OCI-LY1 (cell line): ENCODE results near the gene TNFRSF1B.

Experiments used
- H2AFZ ChIP-seq: fragments of 200-600 bp; sonication (generic), shearing (Covaris generic); 2 replicates; pipeline ENCODE4 v1.6.0; 2014; ENCODE audit warnings: antibody characterized with exemption, mild to moderate bottlenecking, low read length
- H3F3A ChIP-seq: fragments of 200-600 bp; sonication (generic), shearing (Covaris generic); 2 replicates; pipeline ENCODE4 v1.6.0; 2014; ENCODE audit warnings: mild to moderate bottlenecking, antibody characterized with exemption, low read length, moderate library complexity; ENCODE audit not compliant: insufficient read depth
- H3K27ac ChIP-seq: fragments of 200-600 bp; sonication (generic); 2 replicates; pipeline ENCODE4 v1.5.1; 2014; ENCODE audit warnings: low read length, mixed run types, mild to moderate bottlenecking, low read depth; ENCODE audit not compliant: poor library complexity, severe bottlenecking
- H3K27me3 ChIP-seq: fragments of 200-600 bp; sonication (generic); 2 replicates; pipeline ENCODE4 v1.6.0; 2014; ENCODE audit warnings: antibody characterized with exemption, mild to moderate bottlenecking, low read length, moderate library complexity; ENCODE audit not compliant: insufficient read depth
- H3K36me3 ChIP-seq: fragments of 200-600 bp; sonication (generic); 2 replicates; pipeline ENCODE4 v1.6.1; 2014; ENCODE audit warnings: mild to moderate bottlenecking, antibody characterized with exemption, low read length, moderate library complexity, mixed read lengths; ENCODE audit not compliant: insufficient read depth
- H3K4me1 ChIP-seq: fragments of 200-600 bp; sonication (generic); 2 replicates; pipeline ENCODE4 v1.5.1; 2014; ENCODE audit warnings: mild to moderate bottlenecking, low read length, moderate library complexity; ENCODE audit not compliant: insufficient read depth, severe bottlenecking
- H3K4me2 ChIP-seq: fragments of 200-600 bp; sonication (generic), shearing (Covaris generic); 2 replicates; pipeline ENCODE4 v1.6.1; 2014; ENCODE audit warnings: low read length
- H3K4me3 ChIP-seq: fragments of 200-600 bp; sonication (generic); 2 replicates; pipeline ENCODE4 v1.5.1; 2014; ENCODE audit warnings: low read length, low read depth, mild to moderate bottlenecking, mixed read lengths; ENCODE audit not compliant: poor library complexity, severe bottlenecking
- H3K79me2 ChIP-seq: fragments of 200-600 bp; shearing (Covaris generic); 2 replicates; pipeline ENCODE4 v1.6.1; 2016; ENCODE audit warnings: mixed run types, low read length, mixed read lengths; ENCODE audit not compliant: insufficient read depth
- H3K9ac ChIP-seq: fragments of 200-600 bp; sonication (generic), shearing (Covaris generic); 2 replicates; pipeline ENCODE4 v1.6.1; 2014; ENCODE audit warnings: mild to moderate bottlenecking, low read length, mixed read lengths
- H3K9me2 ChIP-seq: fragments of 200-600 bp; sonication (generic), shearing (Covaris generic); 2 replicates; pipeline ENCODE4 v1.6.1; 2014; ENCODE audit warnings: low read depth, mild to moderate bottlenecking, low read length, mixed read lengths
- H3K9me3 ChIP-seq: fragments of 200-600 bp; shearing (Covaris generic); 2 replicates; pipeline ENCODE4 v1.6.1; 2014; ENCODE audit warnings: low read length, mixed read lengths
- H4K20me1 ChIP-seq: fragments of 200-600 bp; sonication (generic), shearing (Covaris generic); 2 replicates; pipeline ENCODE4 v1.6.0; 2016; ENCODE audit warnings: mild to moderate bottlenecking, low read length; ENCODE audit not compliant: insufficient read depth
- CTCF ChIP-seq: fragments of 200-600 bp; sonication (generic), shearing (Covaris generic); IDR thresholded peaks from 2 replicates; pipeline ENCODE4 v1.5.1; 2017; ENCODE audit warnings: mild to moderate bottlenecking, antibody characterized with exemption, low read length, moderate library complexity, mixed read lengths
- EZH2 ChIP-seq: fragments of 200-600 bp; sonication (generic), shearing (Covaris generic); IDR thresholded peaks from 2 replicates; pipeline ENCODE4 v1.8.0; 2017; ENCODE audit warnings: borderline replicate concordance, mixed run types, mild to moderate bottlenecking, antibody characterized with exemption, low read length, moderate library complexity, mixed read lengths

Gene TNFRSF1B

DNA sequence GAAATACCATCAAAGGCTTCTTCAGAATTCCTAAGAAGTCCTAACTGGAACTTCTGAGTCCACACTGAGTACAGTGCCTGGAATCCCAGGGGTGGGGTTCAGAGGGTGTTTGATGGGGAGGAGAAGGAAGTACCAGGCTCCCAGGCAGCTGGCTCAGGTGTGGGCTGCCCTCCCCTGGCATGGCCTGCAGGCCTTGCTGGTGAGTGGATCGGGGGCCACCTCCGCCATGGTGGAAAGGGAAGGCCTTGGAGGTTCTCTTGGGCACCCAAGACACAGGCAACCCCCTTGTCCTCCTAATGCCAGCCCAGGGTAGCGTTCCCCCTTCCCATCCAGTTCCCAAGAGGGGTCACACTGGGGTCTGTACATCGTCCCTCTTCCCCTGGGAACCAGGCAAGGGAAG lies 26.8 kb upstream of the TNFRSF1B start:
- Histone ChIP-seq H3K27me3 (peaks cover 9% of the 10 kb centered on the region; the same call in 1 of the 2 replicates), H3K9me3 (no peaks in the 10 kb centered on the region), H3K4me1 (peaks cover 8% of the 10 kb centered on the region), H3K9me2 (no peaks in the 10 kb centered on the region), H3K36me3 (no peaks in the 10 kb centered on the region), H2AFZ (no peak overlapping the region), H3K27ac (no peak overlapping the region), H3F3A (no peaks in the 10 kb centered on the region), H3K79me2 (no peaks in the 10 kb centered on the region), H3K4me3 (no peak overlapping the region), H3K9ac (no peak overlapping the region), H4K20me1 (no peaks in the 10 kb centered on the region), H3K4me2 (no peak overlapping the region)
- TF ChIP-seq EZH2 = no peak
- TF ChIP-seq CTCF = no peak

DNA sequence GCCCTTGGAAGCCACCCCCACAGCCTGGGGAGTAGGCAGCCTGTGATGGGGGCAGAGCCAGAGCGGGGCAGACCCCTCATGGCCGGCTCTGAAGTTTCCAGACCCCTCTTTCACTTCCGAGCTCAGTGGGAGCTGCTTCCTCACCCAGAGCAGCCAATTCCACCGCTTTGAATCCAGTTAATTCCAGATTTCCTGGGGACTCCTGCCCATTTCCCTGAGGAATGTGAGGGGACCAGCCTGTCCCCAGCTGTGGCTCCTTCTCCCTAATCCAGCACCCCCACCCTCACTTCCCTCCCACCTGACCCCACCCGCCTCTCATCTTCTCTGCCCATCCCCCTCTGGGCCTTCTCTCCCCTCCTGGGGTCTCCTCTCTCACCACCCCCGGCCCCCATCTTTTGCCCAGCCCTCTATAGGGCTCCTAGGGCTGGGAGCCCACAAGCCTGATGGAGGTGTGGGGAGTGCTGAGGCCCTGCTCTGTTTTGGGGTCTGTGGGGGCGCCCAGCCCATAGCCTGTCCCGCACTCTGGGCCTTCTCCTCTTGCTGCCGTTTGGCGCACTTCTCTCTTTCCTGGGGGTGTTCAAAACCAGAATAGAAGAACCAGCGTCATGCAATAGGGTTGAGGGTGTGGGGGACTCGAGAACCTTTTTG lies 26.2 kb upstream of the TNFRSF1B start:
- no peaks in the 10 kb centered on the region for H3K9me2 ChIP-seq

DNA sequence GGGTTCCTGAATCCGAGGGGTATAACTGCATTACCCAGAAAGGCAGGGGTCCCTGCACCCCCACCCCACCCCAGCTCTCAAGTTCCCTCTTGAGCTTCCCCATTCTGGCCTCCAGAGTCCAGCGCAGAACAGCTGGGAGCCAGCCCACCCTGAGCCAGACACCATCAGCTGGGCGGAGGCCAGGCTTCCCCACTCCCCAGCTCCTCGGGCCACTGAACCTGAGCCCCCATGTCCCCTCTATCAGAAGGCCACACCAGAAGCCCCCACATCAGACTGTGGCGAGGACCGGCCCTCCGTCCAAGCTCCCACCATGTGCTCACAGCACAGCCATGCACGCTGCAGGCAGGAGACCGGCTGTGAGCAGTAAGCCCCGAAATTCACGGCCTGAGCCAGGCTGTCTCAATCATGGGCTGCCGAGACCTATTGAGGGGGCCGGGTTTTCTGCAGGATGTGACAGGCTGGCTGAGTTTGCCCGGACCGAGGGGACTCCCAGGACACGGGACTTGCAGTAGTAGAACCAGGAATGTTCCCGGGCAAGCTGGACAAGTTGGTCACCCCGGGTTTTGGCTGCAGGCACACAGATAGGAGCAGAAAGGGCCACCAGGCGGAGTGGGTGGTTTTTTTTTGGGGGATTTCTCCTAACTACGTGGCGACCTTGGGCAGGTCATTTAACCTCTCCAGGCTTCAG lies 25.5 kb upstream of the TNFRSF1B start:
- H3K36me3 ChIP-seq = no peaks in the 10 kb centered on the region
- H3K4me2 ChIP-seq = no peak overlapping the region
- no peaks in the 10 kb centered on the region for H3F3A ChIP-seq
- H3K27ac ChIP-seq = no peak overlapping the region
- H3K9me2 ChIP-seq = no peaks in the 10 kb centered on the region
- no peak for TF ChIP-seq EZH2
- H3K79me2 ChIP-seq = no peaks in the 10 kb centered on the region
- no peak overlapping the region for H2AFZ ChIP-seq
- H3K27me3 ChIP-seq = peaks cover 4% of the 10 kb centered on the region; the same call in 1 of the 2 replicates
- peaks cover 8% of the 10 kb centered on the region for H3K4me1 ChIP-seq
- H3K4me3 ChIP-seq = no peak overlapping the region
- no peaks in the 10 kb centered on the region for H3K9me3 ChIP-seq
- no peak overlapping the region for H3K9ac ChIP-seq
- H4K20me1 ChIP-seq = no peaks in the 10 kb centered on the region

More for the DNA sequence above, 26.2 kb upstream of the TNFRSF1B start:
- Histone ChIP-seq H3K79me2 (no peaks in the 10 kb centered on the region), H3K4me3 (no peak overlapping the region), H3K4me2 (no peak overlapping the region), H4K20me1 (no peaks in the 10 kb centered on the region), H3K9ac (no peak overlapping the region), H3K27me3 (peaks cover 7% of the 10 kb centered on the region; the same call in 1 of the 2 replicates), H3K36me3 (no peaks in the 10 kb centered on the region), H3K9me3 (no peaks in the 10 kb centered on the region), H3F3A (no peaks in the 10 kb centered on the region), H2AFZ (no peak overlapping the region), H3K4me1 (peaks cover 8% of the 10 kb centered on the region), H3K27ac (no peak overlapping the region)
- TF ChIP-seq CTCF (no peak), EZH2 (no peak)
